NCI-H82 treated with DMSO at 0.1 percent for 48 hours (cell line): Measurements from ENCODE around the gene LRRC46.
A peak's percentile ranks its signal among the peaks of the same experiment; 100 is the strongest.

ENCODE experiments used
- DNase-seq: peaks from one replicate; lab custom pipeline; 2025; ENCODE audit not compliant: unreplicated experiment; lab: John Stamatoyannopoulos, UW

The LRRC46 gene

GRCh38 chr17:47831003-47831933 lies at the start of gene LRRC46, which contains the start of gene MRPL10:
Gene LRRC46 (plus strand): TSS chr17:47831670. CDS start chr17:47831990, 320 bp downstream.
Gene MRPL10 (minus strand): TSS chr17:47831541. CDS start chr17:47831511, 30 bp downstream.
- DNase-seq = peak; percentile 93

GRCh38 chr17:47785538-47786123 lies 45.8 kb upstream of the LRRC46 start:
- DNase-seq = no peak

GRCh38 chr17:47789611-47790561 lies 41.6 kb upstream of the LRRC46 start:
- DNase-seq = peak; percentile 27

- DNase-seq = no peak
These were observed 40.4 kb upstream of the LRRC46 start for GRCh38 chr17:47791025-47791424.

GRCh38 chr17:47792457-47792856 lies 39.0 kb upstream of the LRRC46 start:
- no peak for DNase-seq

GRCh38 chr17:47792979-47793378 lies 38.5 kb upstream of the LRRC46 start:
- DNase-seq = no peak

- DNase-seq = no peak
These were observed 33.7 kb upstream of the LRRC46 start for GRCh38 chr17:47797797-47798196.

- DNase-seq = no peak
These were observed 30.8 kb upstream of the LRRC46 start for GRCh38 chr17:47800686-47801085.

- no peak for DNase-seq
These were observed 30.2 kb upstream of the LRRC46 start for GRCh38 chr17:47801176-47801765.

- DNase-seq = no peak
These were observed 29.6 kb upstream of the LRRC46 start for GRCh38 chr17:47801906-47802305.

- peak; percentile 54 for DNase-seq
These were observed 29.0 kb upstream of the LRRC46 start for GRCh38 chr17:47802341-47803022.

- no peak for DNase-seq
These were observed 28.3 kb upstream of the LRRC46 start for GRCh38 chr17:47803201-47803600.

- DNase-seq = no peak
These were observed 27.7 kb upstream of the LRRC46 start for GRCh38 chr17:47803751-47804150.

- no peak for DNase-seq
These were observed 27.0 kb upstream of the LRRC46 start for GRCh38 chr17:47804461-47804860.

- DNase-seq = no peak
These were observed 25.2 kb upstream of the LRRC46 start for GRCh38 chr17:47806026-47806912.

- no peak for DNase-seq
These were observed 24.6 kb upstream of the LRRC46 start for GRCh38 chr17:47806913-47807255.

GRCh38 chr17:47807421-47807820 lies 24.0 kb upstream of the LRRC46 start:
- DNase-seq = no peak

GRCh38 chr17:47808036-47808829 lies 23.2 kb upstream of the LRRC46 start:
- no peak for DNase-seq
